ENCODE data around the gene BCL11B.

DNA sequence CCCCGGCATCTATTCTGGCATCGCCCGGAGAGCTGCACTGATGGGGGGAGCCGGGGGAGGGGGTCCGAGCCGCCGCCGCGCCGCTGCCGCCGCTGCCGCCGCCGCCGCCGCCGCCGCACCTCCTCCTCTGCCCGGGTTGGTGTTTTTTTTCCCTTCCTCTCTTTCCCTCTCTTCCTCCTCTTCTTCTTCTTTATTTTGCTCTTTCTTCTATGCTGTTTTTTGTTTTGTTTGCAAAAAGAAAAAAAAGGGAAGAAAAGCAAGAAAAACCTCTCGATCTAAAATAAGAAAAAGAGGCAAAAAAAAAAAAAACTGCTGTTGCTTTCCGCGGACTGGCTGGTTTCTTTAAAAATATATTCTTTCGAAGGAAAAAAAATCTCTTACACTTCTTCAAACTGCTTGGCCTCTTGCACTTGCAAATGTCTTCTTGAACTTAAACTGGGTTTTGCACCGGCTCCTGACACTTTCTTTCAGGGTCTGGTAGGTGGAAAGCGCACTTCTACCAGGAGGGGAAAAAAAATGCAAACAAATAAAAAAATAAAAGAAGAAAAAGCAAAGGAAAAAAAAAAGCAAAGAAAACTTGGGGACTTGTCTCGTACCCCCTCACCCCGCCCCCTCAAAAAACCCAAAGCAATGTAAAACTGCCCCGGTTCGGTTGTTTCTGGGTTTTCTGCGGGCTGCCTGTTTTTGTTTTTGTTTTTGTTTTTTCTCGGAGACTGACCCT is 616 bp downstream of the BCL11B start:
- TF ChIP-seq POLR2AphosphoS5 (IDR thresholded peaks at IDR 0.05): no peak
- TF ChIP-seq, protein P1, sequence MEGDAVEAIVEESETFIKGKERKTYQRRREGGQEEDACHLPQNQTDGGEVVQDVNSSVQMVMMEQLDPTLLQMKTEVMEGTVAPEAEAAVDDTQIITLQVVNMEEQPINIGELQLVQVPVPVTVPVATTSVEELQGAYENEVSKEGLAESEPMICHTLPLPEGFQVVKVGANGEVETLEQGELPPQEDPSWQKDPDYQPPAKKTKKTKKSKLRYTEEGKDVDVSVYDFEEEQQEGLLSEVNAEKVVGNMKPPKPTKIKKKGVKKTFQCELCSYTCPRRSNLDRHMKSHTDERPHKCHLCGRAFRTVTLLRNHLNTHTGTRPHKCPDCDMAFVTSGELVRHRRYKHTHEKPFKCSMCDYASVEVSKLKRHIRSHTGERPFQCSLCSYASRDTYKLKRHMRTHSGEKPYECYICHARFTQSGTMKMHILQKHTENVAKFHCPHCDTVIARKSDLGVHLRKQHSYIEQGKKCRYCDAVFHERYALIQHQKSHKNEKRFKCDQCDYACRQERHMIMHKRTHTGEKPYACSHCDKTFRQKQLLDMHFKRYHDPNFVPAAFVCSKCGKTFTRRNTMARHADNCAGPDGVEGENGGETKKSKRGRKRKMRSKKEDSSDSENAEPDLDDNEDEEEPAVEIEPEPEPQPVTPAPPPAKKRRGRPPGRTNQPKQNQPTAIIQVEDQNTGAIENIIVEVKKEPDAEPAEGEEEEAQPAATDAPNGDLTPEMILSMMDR (IDR thresholded peaks at IDR 0.05): no peak

Data from gastroesophageal sphincter (tissue), 3 donors.